Peyer's patch (tissue), 4 donors: Measurements from ENCODE around the gene LRRC8E. TPM values are rescaled to one million over a fixed set of nuclear protein-coding genes. Genes with fewer than 3 reads are reported as not detected.
"Not testable (repeated sequence)": the region's sequence is repeated elsewhere in the genome, so short reads cannot be mapped to it uniquely, and the experiment has no call there.

Experiments
- DNase-seq, 3 donors: peaks; one replicate each; pipeline ENCODE4 v3.0.0-alpha.2; 2017 to 2019
- H3K27ac ChIP-seq, 4 donors: fragments of 200-600 bp; sonication (generic); one replicate each; pipeline ENCODE4 v1.5.1; 2016 to 2019
- H3K27me3 ChIP-seq, 2 donors: fragments of 200-600 bp; sonication (generic); one replicate each; pipeline ENCODE4 v1.5.1; 2019
- H3K36me3 ChIP-seq, 3 donors: fragments of 200-600 bp; sonication (generic); one replicate each; pipeline ENCODE4 v1.5.1; 2016 to 2019
- H3K4me1 ChIP-seq, 4 donors: fragments of 200-600 bp; sonication (generic); one replicate each; pipeline ENCODE4 v1.5.1; 2016 to 2019
- H3K4me3 ChIP-seq, 4 donors: fragments of 200-600 bp; sonication (generic); 1 replicate in 3 of 4; 2 replicates in 1 of 4; pipeline ENCODE4 v1.5.1; 2016 to 2019; ENCODE audit warnings: mild to moderate bottlenecking in 1 of 4
- H3K9me3 ChIP-seq, 4 donors: fragments of 200-600 bp; sonication (generic); one replicate each; pipeline ENCODE4 v1.5.1; 2016 to 2019; ENCODE audit warnings: mild to moderate bottlenecking in 1 of 4
- CTCF ChIP-seq, 6 experiments: fragments of 450-650 bp in 4 of 6; fragments of 200-600 bp in 2 of 6; sonication (generic) in 1 of 6; IDR thresholded peaks; one replicate each; pipeline ENCODE4 v1.5.1; 2017 to 2019; ENCODE audit warnings: antibody characterized with exemption in 6 of 6, mild to moderate bottlenecking in 3 of 6, moderate library complexity in 1 of 6
- POLR2A ChIP-seq, 2 donors: fragments of 450-650 bp; IDR thresholded peaks; one replicate each; pipeline ENCODE4 v1.5.1; 2017; ENCODE audit warnings: antibody characterized with exemption in 2 of 2, mild to moderate bottlenecking in 2 of 2, moderate library complexity in 2 of 2
- total RNA-seq, 4 donors: library from RNA; depleted of rRNA; stranded (reverse); fragments of >200 nt; gene quantifications; one replicate each; pipeline ENCODE4 v1.1.0, GENCODE V29; 2016

The LRRC8E gene
- total RNA-seq, 4 donors from 2014 or later, result 0.57 to 0.88 (median 0.80) TPM; not detected in 1

- TF ChIP-seq POLR2A (IDR thresholded peaks at IDR 0.05), result no peak
- no peak for TF ChIP-seq CTCF (IDR thresholded peaks at IDR 0.05)
- Histone ChIP-seq H3K27ac (peak overlapping the region in 1 of 4 donors; percentile 25), H3K4me3 (peak overlapping the region; percentile 6 to 94 (median 64)), H3K27me3 (peaks cover 0 to 38% of the 10 kb centered on the region in 2 donors), H3K9me3 (no peaks in the 10 kb centered on the region), H3K4me1 (peaks cover 2 to 35% (median 24%) of the 10 kb centered on the region in 4 donors), H3K36me3 (peaks cover 0 to 20% (median 0%) of the 10 kb centered on the region in 3 donors)
- peak in 1 of 3 donors; percentile 69 for DNase-seq
Observed at GRCh38 chr19:7916103-7916954, 28.0 kb downstream of the LRRC8E start.

- Histone ChIP-seq H3K4me1 (peaks cover 2 to 41% (median 29%) of the 10 kb centered on the region in 4 donors), H3K36me3 (peaks cover 0 to 16% (median 0%) of the 10 kb centered on the region in 3 donors), H3K27ac (peak overlapping the region in 1 of 4 donors; percentile 25), H3K27me3 (peaks cover 0 to 38% of the 10 kb centered on the region in 2 donors), H3K9me3 (no peaks in the 10 kb centered on the region), H3K4me3 (peak overlapping the region; percentile 6 to 94 (median 64))
- no peak for DNase-seq
- TF ChIP-seq POLR2A (IDR thresholded peaks at IDR 0.05) (no peak), CTCF (IDR thresholded peaks at IDR 0.05) (no peak)
Observed at GRCh38 chr19:7916955-7917266, 28.6 kb downstream of the LRRC8E start.

- Histone ChIP-seq H3K9me3 (no peaks in the 10 kb centered on the region), H3K4me3 (peak overlapping the region; percentile 2 to 94 (median 64)), H3K4me1 (peaks cover 2 to 46% (median 29%) of the 10 kb centered on the region in 4 donors), H3K27me3 (peaks cover 0 to 38% of the 10 kb centered on the region in 2 donors), H3K36me3 (peaks cover 0 to 15% (median 0%) of the 10 kb centered on the region in 3 donors), H3K27ac (peak overlapping the region in 1 of 4 donors; percentile 39)
- no peak for TF ChIP-seq POLR2A (IDR thresholded peaks at IDR 0.05)
- TF ChIP-seq CTCF (IDR thresholded peaks at IDR 0.05), result peak in 5 of 6 experiments; percentile 13 to 63 (median 53)
- DNase-seq, result peak; percentile 34 to 76 (median 75)
Observed at GRCh38 chr19:7917267-7918061, 29.2 kb downstream of the LRRC8E start.

- H3K4me1 ChIP-seq, result peaks cover 2 to 46% (median 29%) of the 10 kb centered on the region in 4 donors
- DNase-seq, H3K27ac ChIP-seq, H3K9me3 ChIP-seq: not testable (repeated sequence)
- peak overlapping the region in 3 of 4 donors; percentile 49 to 94 (median 78) for H3K4me3 ChIP-seq
- peaks cover 0 to 38% of the 10 kb centered on the region in 2 donors for H3K27me3 ChIP-seq
- peaks cover 0 to 15% (median 0%) of the 10 kb centered on the region in 3 donors for H3K36me3 ChIP-seq
Observed at GRCh38 chr19:7918062-7918614, 29.8 kb downstream of the LRRC8E start.

GRCh38 chr19:7918615-7919421 is 30.5 kb downstream of the LRRC8E start:
- Histone ChIP-seq H3K36me3 (peaks cover 0 to 14% (median 0%) of the 10 kb centered on the region in 3 donors), H3K27me3 (peaks cover 0 to 38% of the 10 kb centered on the region in 2 donors), H3K27ac (peak overlapping the region in 3 of 4 donors; percentile 87 to 97 (median 93)), H3K9me3 (no peaks in the 10 kb centered on the region), H3K4me1 (peaks cover 2 to 46% (median 29%) of the 10 kb centered on the region in 4 donors), H3K4me3 (peak overlapping the region in 3 of 4 donors; percentile 78 to 94 (median 87))
- DNase-seq, result peak in 2 of 3 donors; percentile 68 to 73
- TF ChIP-seq POLR2A (IDR thresholded peaks at IDR 0.05) (peak; percentile 46 to 65), CTCF (IDR thresholded peaks at IDR 0.05) (peak in 1 of 6 experiments; percentile 4)
